Measurements from ENCODE around the gene IL17REL. TPM values are rescaled to one million over a fixed set of nuclear protein-coding genes. Genes with fewer than 3 reads are reported as not detected.

The IL17REL gene
- total RNA-seq, 2 donors from 2014 or later, result 0.15 TPM; not detected in 1

GRCh38 chr22:50000587-50001387, 11.8 kb downstream of the IL17REL start:
- Histone ChIP-seq H3K4me3 (ENCODE audit: low read length) (no peak overlapping the region), H3K27ac (ENCODE audit: low read depth, low read length) (no peak overlapping the region), H3K9ac (ENCODE audit: extremely low read depth, low read length, poor library complexity, severe bottlenecking) (no peak overlapping the region), H3K36me3 (ENCODE audit: control insufficient read depth, insufficient read depth, low read length) (no peaks in the 10 kb centered on the region), H3K4me1 (ENCODE audit: control insufficient read depth, insufficient read depth, low read length) (no peaks in the 10 kb centered on the region), H3K9me3 (ENCODE audit: control insufficient read depth, low read length) (no peaks in the 10 kb centered on the region), H3K27me3 (ENCODE audit: control insufficient read depth, insufficient read depth, low read length, poor library complexity, severe bottlenecking) (peaks cover 21% of the 10 kb centered on the region)
- peak; percentile 47 for DNase-seq
- Mint-ChIP-seq H3K36me3 (ENCODE audit: low read depth) (no peaks in the 10 kb centered on the region), H3K27me3 (ENCODE audit: insufficient read depth) (peaks cover 30% of the 10 kb centered on the region), H3K9me3 (no peaks in the 10 kb centered on the region), H3K4me3 (no peak overlapping the region), H3K4me1 (no peaks in the 10 kb centered on the region), H3K27ac (no peak overlapping the region)
- TF ChIP-seq CTCF (conservative IDR thresholded peaks at IDR 0.05), result no peak
- 91% methylated on average over 24 to 32 of the region's 32 CpGs for WGBS, 2 experiments (ENCODE audit: insufficient coverage in 1 of 2, insufficient read length in 1 of 2)

- Histone ChIP-seq H3K9ac (ENCODE audit: extremely low read depth, low read length, poor library complexity, severe bottlenecking) (no peak overlapping the region), H3K27ac (ENCODE audit: low read depth, low read length) (no peak overlapping the region), H3K36me3 (ENCODE audit: control insufficient read depth, insufficient read depth, low read length) (no peaks in the 10 kb centered on the region), H3K4me1 (ENCODE audit: control insufficient read depth, insufficient read depth, low read length) (no peaks in the 10 kb centered on the region), H3K27me3 (ENCODE audit: control insufficient read depth, insufficient read depth, low read length, poor library complexity, severe bottlenecking) (peaks cover 21% of the 10 kb centered on the region), H3K9me3 (ENCODE audit: control insufficient read depth, low read length) (no peaks in the 10 kb centered on the region), H3K4me3 (ENCODE audit: low read length) (no peak overlapping the region)
- H3K36me3 Mint-ChIP-seq (ENCODE audit: low read depth), result no peaks in the 10 kb centered on the region
- peak overlapping the region; percentile 20 for H3K4me3 Mint-ChIP-seq
- H3K27ac Mint-ChIP-seq, result no peak overlapping the region
- H3K9me3 Mint-ChIP-seq, result no peaks in the 10 kb centered on the region
- 32 to 42% methylated on average over 24 to 41 of the region's 41 CpGs for WGBS, 2 experiments (ENCODE audit: insufficient coverage in 1 of 2, insufficient read length in 1 of 2)
- DNase-seq, result peak; percentile 65
- no peak for TF ChIP-seq CTCF (conservative IDR thresholded peaks at IDR 0.05)
- H3K27me3 Mint-ChIP-seq (ENCODE audit: insufficient read depth), result peaks cover 30% of the 10 kb centered on the region
- H3K4me1 Mint-ChIP-seq, result no peaks in the 10 kb centered on the region
These were observed 12.5 kb downstream of the IL17REL start for GRCh38 chr22:49999946-50000586.

GRCh38 chr22:49999063-49999945, 13.3 kb downstream of the IL17REL start:
- peak overlapping the region; percentile 75 for H3K4me3 ChIP-seq (ENCODE audit: low read length)
- H3K9ac ChIP-seq (ENCODE audit: extremely low read depth, low read length, poor library complexity, severe bottlenecking), result no peak overlapping the region
- DNase-seq, result peak; percentile 92
- no peaks in the 10 kb centered on the region for H3K9me3 ChIP-seq (ENCODE audit: control insufficient read depth, low read length)
- no peak overlapping the region for H3K27ac ChIP-seq (ENCODE audit: low read depth, low read length)
- no peaks in the 10 kb centered on the region for H3K9me3 Mint-ChIP-seq
- peaks cover 30% of the 10 kb centered on the region for H3K27me3 Mint-ChIP-seq (ENCODE audit: insufficient read depth)
- no peak overlapping the region for H3K27ac Mint-ChIP-seq
- no peaks in the 10 kb centered on the region for H3K36me3 ChIP-seq (ENCODE audit: control insufficient read depth, insufficient read depth, low read length)
- no peaks in the 10 kb centered on the region for H3K4me1 ChIP-seq (ENCODE audit: control insufficient read depth, insufficient read depth, low read length)
- no peaks in the 10 kb centered on the region for H3K36me3 Mint-ChIP-seq (ENCODE audit: low read depth)
- peaks cover 21% of the 10 kb centered on the region for H3K27me3 ChIP-seq (ENCODE audit: control insufficient read depth, insufficient read depth, low read length, poor library complexity, severe bottlenecking)
- WGBS, 2 experiments (ENCODE audit: insufficient coverage in 1 of 2, insufficient read length in 1 of 2), result 18 to 90% methylated on average over 5 to 49 of the region's 70 CpGs
- TF ChIP-seq CTCF (conservative IDR thresholded peaks at IDR 0.05), result no peak
- H3K4me3 Mint-ChIP-seq, result peak overlapping the region; percentile 52
- no peaks in the 10 kb centered on the region for H3K4me1 Mint-ChIP-seq
